SK-N-SH treated with all-trans-retinoic acid at 6 μM for 48 hours (cell line): Measurements from ENCODE around the gene GARS1.

Experiments
- ATAC-seq: fragments of 200-7000 bp; cut with Tn5 transposase; 3 replicates; pipeline ENCODE4 v1.9.1; 2020; ENCODE audit warnings: mild to moderate bottlenecking, moderate library complexity
- ARNTL ChIP-seq: fragments of 450-650 bp; formaldehyde crosslinking; IDR thresholded peaks from 2 replicates; pipeline ENCODE4 v1.5.0; 2020; ENCODE audit warnings: low read depth, mild to moderate bottlenecking, moderate library complexity, borderline replicate concordance
- BACH2 ChIP-seq: fragments of 250-450 bp; sonication (Bioruptor Pico); IDR thresholded peaks from 2 replicates; pipeline ENCODE4 v1.9.0; 2021; ENCODE audit warnings: mild to moderate bottlenecking, borderline replicate concordance
- CSDC2 ChIP-seq: fragments of 250-450 bp; sonication (Bioruptor Pico); IDR thresholded peaks from 2 replicates; pipeline ENCODE4 v1.5.0; 2020; ENCODE audit warnings: mild to moderate bottlenecking, moderate library complexity
- ESRRG ChIP-seq: fragments of 250-450 bp; sonication (Bioruptor Pico); IDR thresholded peaks from 2 replicates; pipeline ENCODE4 v1.6.1; 2021; ENCODE audit warnings: mild to moderate bottlenecking
- GLIS3 ChIP-seq: fragments of 250-450 bp; sonication (Bioruptor Pico); IDR thresholded peaks from 2 replicates; pipeline ENCODE4 v1.5.0; 2020; ENCODE audit warnings: mild to moderate bottlenecking, moderate library complexity
- OSR1 ChIP-seq: fragments of 250-450 bp; sonication (Bioruptor Pico); IDR thresholded peaks from 2 replicates; pipeline ENCODE4 v1.8.0; 2022; ENCODE audit warnings: moderate library complexity, mild to moderate bottlenecking, inconsistent platforms
- PPARA ChIP-seq: fragments of 250-450 bp; sonication (Bioruptor Pico); IDR thresholded peaks from 2 replicates; pipeline ENCODE4 v1.5.0; 2020; ENCODE audit warnings: mild to moderate bottlenecking, borderline replicate concordance
- SNAI2 ChIP-seq: fragments of 250-450 bp; sonication (Bioruptor Pico); IDR thresholded peaks from 2 replicates; pipeline ENCODE4 v1.5.0; 2020; ENCODE audit warnings: mild to moderate bottlenecking, moderate library complexity
- TCF4 ChIP-seq: fragments of 250-450 bp; sonication (Bioruptor Pico); IDR thresholded peaks from 2 replicates; pipeline ENCODE4 v1.8.0; 2021; ENCODE audit warnings: mild to moderate bottlenecking, moderate library complexity, borderline replicate concordance
- TOX ChIP-seq: fragments of 250-450 bp; sonication (Bioruptor Pico); IDR thresholded peaks from 2 replicates; pipeline ENCODE4 v1.8.0; 2021; ENCODE audit warnings: mild to moderate bottlenecking, moderate library complexity, borderline replicate concordance
- ZC3H10 ChIP-seq: fragments of 250-450 bp; sonication (Bioruptor Pico); IDR thresholded peaks from 2 replicates; pipeline ENCODE4 v1.5.1; 2021; ENCODE audit warnings: mild to moderate bottlenecking, moderate library complexity
- ZFP30 ChIP-seq: fragments of 450-650 bp; formaldehyde crosslinking; IDR thresholded peaks from 2 replicates; pipeline ENCODE4 v1.5.0; 2022; ENCODE audit warnings: mild to moderate bottlenecking, moderate library complexity
- ZNF565 ChIP-seq: fragments of 450-650 bp; formaldehyde crosslinking; conservative IDR thresholded peaks from 2 replicates; pipeline ENCODE4 v1.5.0; 2020; ENCODE audit warnings: low read depth, mild to moderate bottlenecking, moderate library complexity
- ZNF70 ChIP-seq: fragments of 450-650 bp; formaldehyde crosslinking; IDR thresholded peaks from 2 replicates; pipeline ENCODE4 v1.5.0; 2020; ENCODE audit warnings: mild to moderate bottlenecking, moderate library complexity
- ZNF8 ChIP-seq: fragments of 450-650 bp; formaldehyde crosslinking; IDR thresholded peaks from 2 replicates; pipeline ENCODE4 v1.5.0; 2020; ENCODE audit warnings: mild to moderate bottlenecking, moderate library complexity
- TF ChIP-seq, protein P1 (sequence below): fragments of 250-450 bp; sonication (Bioruptor Pico); IDR thresholded peaks from 2 replicates; pipeline ENCODE4 v1.5.1; 2021; ENCODE audit warnings: mild to moderate bottlenecking, moderate library complexity
- TF ChIP-seq, protein P2 (sequence below): fragments of 250-450 bp; sonication (Bioruptor Pico); IDR thresholded peaks from 2 replicates; pipeline ENCODE4 v1.8.0; 2020; ENCODE audit warnings: mild to moderate bottlenecking, moderate library complexity, borderline replicate concordance
- TF ChIP-seq, protein P3 (sequence below): fragments of 250-450 bp; sonication (Bioruptor Pico); IDR thresholded peaks from 2 replicates; pipeline ENCODE4 v1.5.0; 2020; ENCODE audit warnings: mild to moderate bottlenecking, moderate library complexity
- TF ChIP-seq, protein P4 (sequence below): fragments of 250-450 bp; sonication (Bioruptor Pico); IDR thresholded peaks from 2 replicates; pipeline ENCODE4 v1.5.1; 2020; ENCODE audit warnings: low read depth, mild to moderate bottlenecking, moderate library complexity

GARS1 gene

DNA sequence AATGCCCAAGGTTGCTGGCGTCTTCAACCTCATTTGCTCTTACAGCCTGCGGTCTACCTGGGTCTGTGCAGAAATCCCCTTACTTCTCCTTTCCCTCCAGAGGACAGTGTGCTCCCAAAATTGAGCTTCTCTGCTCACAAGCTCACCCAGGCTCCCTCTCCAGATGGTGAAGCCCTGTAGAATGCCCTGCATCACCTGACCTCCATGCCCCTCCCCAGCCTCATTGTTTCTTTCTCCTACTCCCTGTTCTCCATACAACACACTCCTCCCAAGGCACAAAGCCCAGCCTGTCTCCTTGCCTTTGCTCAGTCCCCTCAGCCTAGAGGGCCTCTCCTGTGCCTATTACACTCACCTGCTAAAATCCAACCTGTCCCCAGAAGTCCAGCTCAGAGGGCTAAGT is 84.1 kb downstream of the GARS1 start:
- no peak for ATAC-seq
- TF ChIP-seq ESRRG (CRISPR knock-in tag) (no peak), ZNF565 (CRISPR knock-in tag) (no peak), ZNF70 (CRISPR knock-in tag) (no peak)

DNA sequence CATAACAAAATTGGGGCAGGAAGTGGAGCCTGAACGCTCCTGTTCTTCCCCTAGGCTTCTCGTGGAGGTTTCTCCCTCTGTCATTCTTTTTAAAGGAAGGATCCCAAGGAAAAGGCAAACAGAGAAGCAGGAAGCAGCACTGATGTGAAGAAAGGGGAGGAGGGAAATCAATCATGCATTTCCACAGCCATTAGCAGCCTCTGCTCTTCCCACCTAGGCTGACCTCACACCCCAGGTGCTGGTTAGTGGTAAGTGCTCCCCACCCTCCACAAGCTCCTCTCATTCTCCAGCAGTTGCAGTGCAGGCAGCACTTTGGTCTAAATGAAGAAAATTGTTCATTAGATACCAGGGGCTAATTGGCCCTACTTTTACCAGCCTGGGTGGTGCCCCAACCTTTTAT is 85.0 kb downstream of the GARS1 start:
- TF ChIP-seq ZNF70 (CRISPR knock-in tag) (no peak), BACH2 (no peak), CSDC2 (CRISPR knock-in tag) (no peak), ARNTL (CRISPR knock-in tag) (no peak), ZC3H10 (CRISPR knock-in tag) (no peak), PPARA (no peak), ZFP30 (CRISPR knock-in tag) (no peak), SNAI2 (CRISPR knock-in tag) (no peak), OSR1 (no peak), ZNF8 (CRISPR knock-in tag) (no peak), ZNF565 (CRISPR knock-in tag) (no peak), TCF4 (no peak)
- TF ChIP-seq, protein P1, sequence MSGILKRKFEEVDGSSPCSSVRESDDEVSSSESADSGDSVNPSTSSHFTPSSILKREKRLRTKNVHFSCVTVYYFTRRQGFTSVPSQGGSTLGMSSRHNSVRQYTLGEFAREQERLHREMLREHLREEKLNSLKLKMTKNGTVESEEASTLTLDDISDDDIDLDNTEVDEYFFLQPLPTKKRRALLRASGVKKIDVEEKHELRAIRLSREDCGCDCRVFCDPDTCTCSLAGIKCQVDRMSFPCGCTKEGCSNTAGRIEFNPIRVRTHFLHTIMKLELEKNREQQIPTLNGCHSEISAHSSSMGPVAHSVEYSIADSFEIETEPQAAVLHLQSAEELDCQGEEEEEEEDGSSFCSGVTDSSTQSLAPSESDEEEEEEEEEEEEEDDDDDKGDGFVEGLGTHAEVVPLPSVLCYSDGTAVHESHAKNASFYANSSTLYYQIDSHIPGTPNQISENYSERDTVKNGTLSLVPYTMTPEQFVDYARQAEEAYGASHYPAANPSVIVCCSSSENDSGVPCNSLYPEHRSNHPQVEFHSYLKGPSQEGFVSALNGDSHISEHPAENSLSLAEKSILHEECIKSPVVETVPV (CRISPR knock-in tag) = no peak
- TF ChIP-seq, protein P2, sequence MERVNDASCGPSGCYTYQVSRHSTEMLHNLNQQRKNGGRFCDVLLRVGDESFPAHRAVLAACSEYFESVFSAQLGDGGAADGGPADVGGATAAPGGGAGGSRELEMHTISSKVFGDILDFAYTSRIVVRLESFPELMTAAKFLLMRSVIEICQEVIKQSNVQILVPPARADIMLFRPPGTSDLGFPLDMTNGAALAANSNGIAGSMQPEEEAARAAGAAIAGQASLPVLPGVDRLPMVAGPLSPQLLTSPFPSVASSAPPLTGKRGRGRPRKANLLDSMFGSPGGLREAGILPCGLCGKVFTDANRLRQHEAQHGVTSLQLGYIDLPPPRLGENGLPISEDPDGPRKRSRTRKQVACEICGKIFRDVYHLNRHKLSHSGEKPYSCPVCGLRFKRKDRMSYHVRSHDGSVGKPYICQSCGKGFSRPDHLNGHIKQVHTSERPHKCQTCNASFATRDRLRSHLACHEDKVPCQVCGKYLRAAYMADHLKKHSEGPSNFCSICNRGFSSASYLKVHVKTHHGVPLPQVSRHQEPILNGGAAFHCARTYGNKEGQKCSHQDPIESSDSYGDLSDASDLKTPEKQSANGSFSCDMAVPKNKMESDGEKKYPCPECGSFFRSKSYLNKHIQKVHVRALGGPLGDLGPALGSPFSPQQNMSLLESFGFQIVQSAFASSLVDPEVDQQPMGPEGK (CRISPR knock-in tag) = no peak
- TF ChIP-seq, protein P3, sequence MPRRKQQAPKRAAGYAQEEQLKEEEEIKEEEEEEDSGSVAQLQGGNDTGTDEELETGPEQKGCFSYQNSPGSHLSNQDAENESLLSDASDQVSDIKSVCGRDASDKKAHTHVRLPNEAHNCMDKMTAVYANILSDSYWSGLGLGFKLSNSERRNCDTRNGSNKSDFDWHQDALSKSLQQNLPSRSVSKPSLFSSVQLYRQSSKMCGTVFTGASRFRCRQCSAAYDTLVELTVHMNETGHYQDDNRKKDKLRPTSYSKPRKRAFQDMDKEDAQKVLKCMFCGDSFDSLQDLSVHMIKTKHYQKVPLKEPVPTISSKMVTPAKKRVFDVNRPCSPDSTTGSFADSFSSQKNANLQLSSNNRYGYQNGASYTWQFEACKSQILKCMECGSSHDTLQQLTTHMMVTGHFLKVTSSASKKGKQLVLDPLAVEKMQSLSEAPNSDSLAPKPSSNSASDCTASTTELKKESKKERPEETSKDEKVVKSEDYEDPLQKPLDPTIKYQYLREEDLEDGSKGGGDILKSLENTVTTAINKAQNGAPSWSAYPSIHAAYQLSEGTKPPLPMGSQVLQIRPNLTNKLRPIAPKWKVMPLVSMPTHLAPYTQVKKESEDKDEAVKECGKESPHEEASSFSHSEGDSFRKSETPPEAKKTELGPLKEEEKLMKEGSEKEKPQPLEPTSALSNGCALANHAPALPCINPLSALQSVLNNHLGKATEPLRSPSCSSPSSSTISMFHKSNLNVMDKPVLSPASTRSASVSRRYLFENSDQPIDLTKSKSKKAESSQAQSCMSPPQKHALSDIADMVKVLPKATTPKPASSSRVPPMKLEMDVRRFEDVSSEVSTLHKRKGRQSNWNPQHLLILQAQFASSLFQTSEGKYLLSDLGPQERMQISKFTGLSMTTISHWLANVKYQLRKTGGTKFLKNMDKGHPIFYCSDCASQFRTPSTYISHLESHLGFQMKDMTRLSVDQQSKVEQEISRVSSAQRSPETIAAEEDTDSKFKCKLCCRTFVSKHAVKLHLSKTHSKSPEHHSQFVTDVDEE (CRISPR knock-in tag) = no peak
- TF ChIP-seq, protein P4, sequence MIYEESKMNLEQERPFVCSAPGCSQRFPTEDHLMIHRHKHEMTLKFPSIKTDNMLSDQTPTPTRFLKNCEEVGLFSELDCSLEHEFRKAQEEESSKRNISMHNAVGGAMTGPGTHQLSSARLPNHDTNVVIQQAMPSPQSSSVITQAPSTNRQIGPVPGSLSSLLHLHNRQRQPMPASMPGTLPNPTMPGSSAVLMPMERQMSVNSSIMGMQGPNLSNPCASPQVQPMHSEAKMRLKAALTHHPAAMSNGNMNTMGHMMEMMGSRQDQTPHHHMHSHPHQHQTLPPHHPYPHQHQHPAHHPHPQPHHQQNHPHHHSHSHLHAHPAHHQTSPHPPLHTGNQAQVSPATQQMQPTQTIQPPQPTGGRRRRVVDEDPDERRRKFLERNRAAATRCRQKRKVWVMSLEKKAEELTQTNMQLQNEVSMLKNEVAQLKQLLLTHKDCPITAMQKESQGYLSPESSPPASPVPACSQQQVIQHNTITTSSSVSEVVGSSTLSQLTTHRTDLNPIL (CRISPR knock-in tag) = no peak
- ATAC-seq = no peak

DNA sequence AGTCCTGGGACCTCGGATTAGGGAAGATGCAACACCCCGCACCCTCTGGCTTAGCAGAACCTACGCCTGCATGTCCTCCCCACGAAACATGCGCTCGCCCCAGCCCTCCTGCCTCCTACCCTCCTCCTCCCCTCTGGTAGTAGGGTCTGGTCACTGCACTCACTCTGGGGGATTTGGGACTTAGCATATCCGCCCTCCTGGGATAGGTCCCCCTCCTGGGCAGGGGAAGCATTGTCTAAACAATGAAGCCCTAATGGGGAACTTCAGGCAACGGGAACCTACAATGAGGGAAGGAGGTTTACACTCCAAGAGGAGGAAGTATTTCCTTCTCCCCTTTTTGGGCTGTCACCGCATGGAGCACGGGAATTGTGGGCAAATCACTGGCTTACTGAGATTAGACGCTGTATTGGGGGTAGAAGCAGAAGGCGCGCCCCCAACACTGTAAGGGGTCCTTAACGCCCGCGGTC is 86.7 kb downstream of the GARS1 start:
- no peak for ATAC-seq

DNA sequence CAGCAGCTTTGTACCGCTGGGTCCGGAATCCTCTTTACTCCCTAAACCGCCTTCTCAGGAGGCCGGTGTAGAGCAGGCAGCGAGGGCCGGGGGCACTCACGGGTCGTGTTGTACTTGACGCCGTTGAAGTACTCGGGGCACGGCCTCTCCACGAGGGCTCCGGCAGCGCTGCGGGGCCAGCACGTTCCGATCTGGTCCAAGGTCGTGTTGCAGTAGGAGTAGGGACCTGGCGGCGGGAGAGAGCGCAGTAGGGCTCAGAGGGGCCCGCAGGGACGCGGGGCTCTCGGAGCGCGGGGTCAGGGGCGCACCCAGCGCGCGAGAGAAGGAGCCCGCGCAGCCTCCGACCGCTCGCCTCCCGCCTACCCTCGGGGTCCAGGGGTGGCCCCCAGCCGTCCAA is 87.1 kb downstream of the GARS1 start:
- peak; percentile 7; the same call in 2 of the 3 replicates for ATAC-seq
- TF ChIP-seq PPARA = no peak

More for the DNA sequence above, 86.7 kb downstream of the GARS1 start:
- TF ChIP-seq ESRRG (CRISPR knock-in tag) (no peak), GLIS3 (CRISPR knock-in tag) (no peak), TOX (CRISPR knock-in tag) (no peak), ZNF70 (CRISPR knock-in tag) (no peak), CSDC2 (CRISPR knock-in tag) (no peak)
- TF ChIP-seq, protein P4 (CRISPR knock-in tag) = no peak
